GM19328 (cell line): ENCODE results near the gene CSRP1.

Source experiments
- ATAC-seq: cut with Tn5 transposase; IDR thresholded peaks from one replicate; pipeline ENCODE4 v1.9.1; 2021; ENCODE audit warnings: mild to moderate bottlenecking, moderate library complexity; ENCODE audit not compliant: unreplicated experiment

CSRP1 gene

DNA sequence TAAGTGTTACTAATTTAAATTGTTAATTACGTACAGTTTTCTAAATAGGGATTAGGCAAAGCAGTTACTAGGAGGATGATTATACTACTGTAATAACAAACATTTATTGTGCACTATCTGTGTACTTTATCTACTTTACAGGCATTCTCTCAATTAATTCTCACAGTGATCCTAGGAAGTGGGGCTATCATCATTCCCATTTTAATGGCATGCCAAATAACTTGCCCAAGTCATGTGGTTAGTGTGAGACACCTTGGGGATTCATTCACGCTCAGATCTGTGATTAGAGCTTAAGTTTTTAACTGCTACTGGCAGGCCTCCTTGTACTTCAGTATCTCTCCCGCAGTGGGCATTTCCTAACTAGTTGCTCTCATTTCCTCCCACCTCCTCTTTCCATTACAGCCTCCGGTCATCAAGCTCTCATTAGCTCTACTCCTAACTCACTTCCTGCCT is 49.4 kb downstream of the CSRP1 start:
- ATAC-seq, result no peak

GRCh38 chr1:201456499-201457309 is 50.2 kb downstream of the CSRP1 start:
- no peak for ATAC-seq

GRCh38 chr1:201455098-201455497 is 51.8 kb downstream of the CSRP1 start:
- ATAC-seq, result no peak

DNA sequence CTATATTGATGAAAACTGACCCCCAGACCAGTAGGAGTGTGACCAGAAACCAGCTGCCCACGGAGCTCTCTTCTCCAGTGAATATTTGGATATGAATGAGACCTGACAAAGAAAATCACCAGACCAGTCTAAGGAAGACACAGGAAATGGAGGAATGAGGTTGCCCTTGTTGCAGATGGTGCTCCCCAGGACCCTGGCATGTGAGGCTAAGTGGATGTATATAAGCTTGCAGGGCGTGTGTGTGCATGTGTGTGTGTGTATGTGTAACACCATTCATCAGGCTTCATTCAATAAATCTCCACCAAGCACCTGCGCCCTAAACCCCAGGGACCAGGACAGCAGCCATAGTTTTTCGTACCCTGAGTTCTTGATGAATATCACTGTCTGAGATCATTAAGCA is 52.3 kb downstream of the CSRP1 start:
- no peak for ATAC-seq

DNA sequence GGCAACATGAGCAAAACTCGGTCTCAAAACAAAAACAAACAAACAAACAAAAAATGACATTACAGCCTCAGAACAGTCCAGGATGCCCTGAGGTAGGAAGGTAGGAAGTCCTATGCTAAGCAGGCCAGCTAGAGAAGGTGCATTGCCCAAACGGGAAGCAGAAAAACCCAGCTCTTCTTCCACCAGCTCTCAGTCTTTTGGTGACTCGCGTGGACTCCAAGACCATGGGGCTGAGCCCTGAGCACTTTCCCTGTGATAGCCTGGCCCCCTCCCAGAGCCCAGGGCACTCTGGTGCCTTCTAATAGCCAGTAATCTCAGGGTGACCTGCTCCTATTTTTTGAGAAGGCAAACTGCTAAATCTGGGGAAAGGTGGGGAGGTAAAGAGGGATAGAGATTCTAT is 54.1 kb downstream of the CSRP1 start:
- ATAC-seq, result no peak

DNA sequence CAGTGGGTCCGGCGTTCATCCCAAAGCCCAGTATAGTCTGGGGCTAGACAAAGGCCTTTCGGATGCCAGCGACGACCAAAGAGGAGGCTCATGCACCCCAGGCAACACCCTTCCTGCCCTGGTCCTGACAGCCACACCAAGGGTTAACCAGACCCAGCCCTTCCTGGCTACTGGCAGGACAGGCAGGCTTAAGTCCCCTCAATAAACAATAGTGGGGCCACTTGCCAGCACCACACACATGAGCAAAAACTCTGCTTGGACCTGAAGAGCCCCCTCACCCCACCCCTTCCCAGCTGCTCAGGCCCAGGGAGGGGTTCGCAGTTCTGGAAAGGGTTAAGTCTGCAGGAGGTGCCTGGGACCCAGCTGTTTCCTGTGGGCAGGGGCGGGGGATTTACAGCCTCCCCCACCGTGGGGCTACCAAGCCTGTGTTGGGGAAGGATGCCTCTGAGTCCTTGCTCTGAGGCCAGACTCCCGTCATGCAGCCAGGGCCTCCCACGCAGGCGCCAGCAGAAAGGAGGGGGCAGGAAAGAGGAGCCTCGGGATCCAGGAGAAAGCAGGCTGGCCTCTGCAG is 56.1 kb downstream of the CSRP1 start:
- ATAC-seq, result no peak

GRCh38 chr1:201448990-201449389 is 57.9 kb downstream of the CSRP1 start:
- no peak for ATAC-seq

- ATAC-seq, result peak; percentile 58
Measured at GRCh38 chr1:201447903-201448871, 58.7 kb downstream of the CSRP1 start.

GRCh38 chr1:201445310-201445709 is 61.6 kb downstream of the CSRP1 start:
- no peak for ATAC-seq

- ATAC-seq, result no peak
Measured at GRCh38 chr1:201444792-201445191, 62.1 kb downstream of the CSRP1 start.

DNA sequence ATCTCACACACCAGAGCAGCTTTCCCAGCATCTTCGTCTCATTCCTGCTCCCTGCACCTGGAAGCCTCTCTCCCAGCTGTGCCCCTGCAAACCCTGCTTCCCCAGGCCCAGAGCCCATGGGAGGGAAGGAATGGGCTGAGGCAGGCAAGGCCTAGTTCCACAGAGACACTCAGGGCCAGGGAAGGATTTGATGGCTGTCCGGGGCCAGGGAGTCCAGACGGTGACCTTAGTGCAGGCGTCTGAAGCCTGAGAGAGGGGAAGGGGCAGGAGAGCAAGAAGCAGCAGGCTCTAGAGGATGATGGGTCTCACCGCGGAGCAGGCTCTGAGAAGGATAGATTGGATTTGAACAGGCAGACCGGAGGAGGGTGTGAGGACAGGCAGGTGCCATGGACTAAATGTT is 63.2 kb downstream of the CSRP1 start:
- ATAC-seq, result no peak

DNA sequence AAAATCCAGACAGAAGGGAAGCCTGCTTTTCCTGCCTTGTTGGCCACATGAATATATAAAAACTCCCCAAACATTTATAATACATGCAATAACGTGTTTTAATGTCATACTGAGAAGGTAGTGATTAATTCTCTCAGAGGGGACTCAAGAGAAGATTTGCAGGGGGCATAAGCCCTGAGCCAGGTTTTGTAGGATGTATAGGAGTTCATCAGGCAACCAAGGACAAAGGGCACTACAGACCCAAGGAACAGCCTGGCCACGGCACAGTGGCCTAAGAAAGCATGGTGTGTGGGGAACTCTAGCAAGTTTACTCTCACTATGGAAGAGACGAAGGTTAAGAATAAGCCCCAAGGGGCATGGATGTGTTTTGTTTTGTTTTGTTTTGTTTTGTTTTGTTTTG is 70.0 kb downstream of the CSRP1 start:
- ATAC-seq, result no peak

DNA sequence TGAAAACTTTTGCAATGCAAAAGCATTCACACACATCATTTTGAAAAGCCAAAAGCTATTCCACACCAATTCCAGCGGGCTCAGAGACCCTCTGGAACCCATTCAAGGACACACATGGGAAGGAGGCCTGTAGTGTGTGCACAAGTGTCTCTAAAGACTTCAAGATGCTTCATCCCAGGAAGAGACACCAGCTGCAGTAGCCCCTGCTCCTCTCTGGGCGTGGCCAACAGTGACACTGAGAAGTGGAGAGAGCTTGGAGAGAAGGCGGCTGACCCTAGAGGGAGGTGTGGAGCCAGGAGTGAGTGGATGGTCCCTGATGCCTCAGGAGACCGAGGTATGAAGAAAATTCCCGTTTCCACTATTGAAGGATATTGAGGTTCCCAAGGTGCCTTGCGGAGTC is 70.5 kb downstream of the CSRP1 start:
- no peak for ATAC-seq

GRCh38 chr1:201434266-201434665 is 72.7 kb downstream of the CSRP1 start:
- no peak for ATAC-seq

DNA sequence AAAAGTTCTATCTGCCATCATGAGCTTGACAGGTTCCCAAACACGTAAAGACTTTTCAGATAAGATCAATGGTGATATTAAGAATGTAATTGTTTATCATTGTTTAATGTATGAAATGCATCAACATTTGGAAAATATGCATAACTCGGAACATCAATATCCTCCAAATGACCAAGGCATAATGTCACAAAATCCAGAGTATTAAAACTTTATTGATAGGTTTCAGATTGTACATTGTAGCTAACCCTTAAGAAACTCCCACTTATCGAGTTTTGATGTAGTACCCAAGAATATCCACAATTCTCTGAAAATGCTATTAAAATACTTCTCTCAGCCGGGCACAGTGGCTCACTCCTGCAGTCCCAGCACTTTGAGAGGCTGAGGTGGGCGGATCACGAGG is 73.3 kb downstream of the CSRP1 start:
- ATAC-seq, result no peak
